CD14-positive monocyte (primary cell): Measurements from ENCODE around the gene NUMB. TPM values are rescaled to one million over a fixed set of nuclear protein-coding genes. Genes with fewer than 3 reads are reported as not detected.

Source experiments
- DNase-seq, 3 donors: peaks; one replicate each; pipeline ENCODE4 v3.0.0-alpha.2; 2011 to 2022
- H2AFZ ChIP-seq: 2 replicates; pipeline ENCODE4 v1.6.0; 2012; ENCODE audit warnings: mild to moderate bottlenecking, low read depth, low read length, inconsistent platforms; ENCODE audit not compliant: insufficient read depth, poor library complexity, severe bottlenecking
- H3K27ac ChIP-seq, 2 donors: 1 replicate in 1 of 2; 2 replicates in 1 of 2; pipeline ENCODE4 v1.5.1; 2012 to 2013; ENCODE audit warnings: low read length in 2 of 2, control low read depth in 1 of 2, inconsistent platforms in 1 of 2, low read depth in 1 of 2, mild to moderate bottlenecking in 1 of 2
- H3K27me3 ChIP-seq, 2 donors: one replicate each; pipeline versions ENCODE4 v1.6.0 to v1.6.1; 2011 to 2013; ENCODE audit warnings: low read length in 2 of 2; ENCODE audit not compliant: control insufficient read depth in 2 of 2, insufficient read depth in 2 of 2
- H3K36me3 ChIP-seq, 2 donors: replicated peaks in 1 of 2; 1 replicate in 1 of 2; 2 replicates in 1 of 2; pipeline versions ENCODE4 v1.5.1 to v1.6.1; 2012 to 2013; ENCODE audit warnings: low read length in 2 of 2, control low read depth in 1 of 2, inconsistent platforms in 1 of 2, mild to moderate bottlenecking in 1 of 2; ENCODE audit not compliant: insufficient read depth in 2 of 2, control insufficient read depth in 1 of 2
- H3K4me1 ChIP-seq, 2 donors: 1 replicate in 1 of 2; 2 replicates in 1 of 2; pipeline versions ENCODE4 v1.5.1 to v1.6.1; 2012 to 2013; ENCODE audit warnings: low read length in 2 of 2, control low read depth in 1 of 2, inconsistent platforms in 1 of 2, mild to moderate bottlenecking in 1 of 2, moderate library complexity in 1 of 2; ENCODE audit not compliant: insufficient read depth in 2 of 2, control insufficient read depth in 1 of 2
- H3K4me2 ChIP-seq: replicated peaks from 2 replicates; pipeline ENCODE3; 2012; ENCODE audit warnings: low read length, moderate library complexity, mild to moderate bottlenecking; ENCODE audit not compliant: poor library complexity, severe bottlenecking; ENCODE audit errors: extremely low read depth
- H3K4me3 ChIP-seq, 3 experiments: fragments of 200-600 bp in 1 of 3; sonication (generic) in 1 of 3; replicated peaks in 1 of 3; 1 replicate in 2 of 3; 2 replicates in 1 of 3; pipeline ENCODE4 v1.5.1; 2011 to 2013; ENCODE audit warnings: low read length in 3 of 3, mild to moderate bottlenecking in 3 of 3, control low read depth in 2 of 3, low read depth in 2 of 3, inconsistent platforms in 1 of 3, moderate library complexity in 1 of 3
- H3K79me2 ChIP-seq: 2 replicates; pipeline ENCODE4 v1.6.0; 2012; ENCODE audit warnings: mild to moderate bottlenecking, control low read depth, inconsistent platforms, low read length, moderate library complexity; ENCODE audit not compliant: insufficient read depth
- H3K9ac ChIP-seq: 2 replicates; pipeline ENCODE4 v1.6.0; 2017; ENCODE audit warnings: low read length, mild to moderate bottlenecking; ENCODE audit not compliant: insufficient read depth, poor library complexity, severe bottlenecking
- H3K9me3 ChIP-seq, 2 donors: replicated peaks in 1 of 2; 1 replicate in 1 of 2; 2 replicates in 1 of 2; pipeline versions ENCODE4 v1.5.1 to v1.6.1; 2012 to 2013; ENCODE audit warnings: low read length in 2 of 2, control low read depth in 1 of 2; ENCODE audit not compliant: control insufficient read depth in 1 of 2, insufficient read depth in 1 of 2
- H4K20me1 ChIP-seq: 2 replicates; pipeline ENCODE4 v1.6.0; 2012; ENCODE audit warnings: mild to moderate bottlenecking, low read length, control low read depth, moderate library complexity; ENCODE audit not compliant: insufficient read depth
- H3K27ac Mint-ChIP-seq, 7 donors: one replicate each; pipeline ENCODE4 v1.8.0; 2020; ENCODE audit warnings: mild to moderate bottlenecking in 7 of 7, mixed read lengths in 7 of 7, moderate library complexity in 6 of 7, inconsistent platforms in 2 of 7
- H3K27me3 Mint-ChIP-seq, 3 donors: one replicate each; pipeline ENCODE4 v1.8.0; 2021 to 2022; ENCODE audit warnings: low read depth in 3 of 3, mild to moderate bottlenecking in 3 of 3, mixed read lengths in 3 of 3, moderate library complexity in 3 of 3, inconsistent platforms in 1 of 3
- H3K36me3 Mint-ChIP-seq, 2 donors: one replicate each; pipeline ENCODE4 v1.8.0; 2020; ENCODE audit warnings: mixed read lengths in 2 of 2, inconsistent platforms in 1 of 2, mild to moderate bottlenecking in 1 of 2
- H3K4me1 Mint-ChIP-seq: one replicate; pipeline ENCODE4 v1.8.0; 2020; ENCODE audit warnings: mild to moderate bottlenecking, mixed read lengths
- H3K4me3 Mint-ChIP-seq, 2 donors: one replicate each; pipeline ENCODE4 v1.8.0; 2020; ENCODE audit warnings: mild to moderate bottlenecking in 2 of 2, mixed read lengths in 2 of 2, moderate library complexity in 1 of 2
- H3K9me3 Mint-ChIP-seq, 7 donors: one replicate each; pipeline ENCODE4 v1.8.0; 2020 to 2022; ENCODE audit warnings: mixed read lengths in 7 of 7, mild to moderate bottlenecking in 6 of 7, moderate library complexity in 6 of 7, inconsistent platforms in 2 of 7
- CTCF ChIP-seq: fragments of 200-600 bp; IDR thresholded peaks from one replicate; pipeline ENCODE4 v1.8.0; 2022; ENCODE audit warnings: antibody characterized with exemption, mild to moderate bottlenecking
- WGBS: methylation state at CpG from one replicate; pipeline ENCODE4 v1.1.5; 2013; ENCODE audit warnings: missing lambda C conversion rate; ENCODE audit not compliant: insufficient coverage; 5-methylcytosine and 5-hydroxymethylcytosine counted together
- intact Hi-C, 2 donors: fragments of 100-400 bp; cut with micrococcal nuclease; formaldehyde crosslinking; loops; one replicate each; pipeline versions ENCODE4 v1.15.0 to v1.15.1; 2023
- polyA plus RNA-seq, 3 donors: library from polyadenylated mRNA; depleted of rRNA in 1 of 3; unstranded in 2 of 3; stranded (reverse) in 1 of 3; fragments of 300-500 nt in 2 of 3; fragments of >200 nt in 1 of 3; fragmentation: Illumina TruSeq in 2 of 3; gene quantifications; 1 replicate in 2 of 3; 2 replicates in 1 of 3; pipeline ENCODE4 v1.2.3, GENCODE V29; 2012 to 2021

The NUMB gene
- polyA plus RNA-seq, 3 donors, result 83.4 to 223 (median 126) TPM

GRCh38 chr14:73383356-73383755 is 75.0 kb downstream of the NUMB start:
- DNase-seq, result no peak
- no peak overlapping the region for H3K4me3 ChIP-seq
- Mint-ChIP-seq H3K27ac (peak overlapping the region in 2 of 7 donors; percentile 22 to 55), H3K36me3 (peaks cover 26 to 63% of the 10 kb centered on the region in 2 donors), H3K9me3 (peaks cover 2 to 10% (median 5%) of the 10 kb centered on the region in 7 donors), H3K4me1 (peaks cover 10% of the 10 kb centered on the region), H3K4me3 (no peak overlapping the region), H3K27me3 (peaks cover 0 to 2% (median 0%) of the 10 kb centered on the region in 3 donors)
- no peak for TF ChIP-seq CTCF
- H3K9ac ChIP-seq, result no peak overlapping the region
- peaks cover 0 to 11% of the 10 kb centered on the region in 2 donors for H3K9me3 ChIP-seq
- H3K4me1 ChIP-seq, result peaks cover 0 to 8% of the 10 kb centered on the region in 2 donors
- 94% methylated on average over 3 of the region's 4 CpGs for WGBS
- intact Hi-C loops, result no loop called here
- peaks cover 100% of the 10 kb centered on the region for H4K20me1 ChIP-seq
- H3K27ac ChIP-seq, result no peak overlapping the region
- peaks cover 88% of the 10 kb centered on the region for H3K79me2 ChIP-seq
- no peak overlapping the region for H2AFZ ChIP-seq
- peaks cover 9 to 23% of the 10 kb centered on the region in 2 donors for H3K36me3 ChIP-seq
- H3K4me2 ChIP-seq, result no peak overlapping the region
- no peaks in the 10 kb centered on the region for H3K27me3 ChIP-seq

GRCh38 chr14:73381380-73382013 is 76.8 kb downstream of the NUMB start:
- Histone ChIP-seq H3K4me1 (peaks cover 0 to 8% of the 10 kb centered on the region in 2 donors), H3K4me2 (no peak overlapping the region), H3K36me3 (peaks cover 5 to 29% of the 10 kb centered on the region in 2 donors), H3K79me2 (peaks cover 95% of the 10 kb centered on the region), H3K27me3 (no peaks in the 10 kb centered on the region), H3K9me3 (peaks cover 0 to 11% of the 10 kb centered on the region in 2 donors), H3K27ac (no peak overlapping the region), H4K20me1 (peaks cover 100% of the 10 kb centered on the region), H3K4me3 (no peak overlapping the region), H3K9ac (no peak overlapping the region), H2AFZ (no peak overlapping the region)
- Mint-ChIP-seq H3K4me3 (no peak overlapping the region), H3K36me3 (peaks cover 23 to 59% of the 10 kb centered on the region in 2 donors), H3K9me3 (peaks cover 2 to 10% (median 5%) of the 10 kb centered on the region in 7 donors), H3K4me1 (peaks cover 12% of the 10 kb centered on the region), H3K27me3 (peaks cover 0 to 2% (median 0%) of the 10 kb centered on the region in 3 donors), H3K27ac (no peak overlapping the region)
- intact Hi-C loops, result no loop called here
- DNase-seq, result peak; percentile 3 to 13 (median 11)
- TF ChIP-seq CTCF, result no peak
- 100% methylated on average over 2 of the region's 2 CpGs for WGBS
